GM19035 (cell line): ENCODE results near the gene GPR158.

ENCODE experiments used
- ATAC-seq: cut with Tn5 transposase; IDR thresholded peaks from one replicate; pipeline ENCODE4 v1.9.1; 2021; ENCODE audit not compliant: unreplicated experiment

The GPR158 gene

DNA sequence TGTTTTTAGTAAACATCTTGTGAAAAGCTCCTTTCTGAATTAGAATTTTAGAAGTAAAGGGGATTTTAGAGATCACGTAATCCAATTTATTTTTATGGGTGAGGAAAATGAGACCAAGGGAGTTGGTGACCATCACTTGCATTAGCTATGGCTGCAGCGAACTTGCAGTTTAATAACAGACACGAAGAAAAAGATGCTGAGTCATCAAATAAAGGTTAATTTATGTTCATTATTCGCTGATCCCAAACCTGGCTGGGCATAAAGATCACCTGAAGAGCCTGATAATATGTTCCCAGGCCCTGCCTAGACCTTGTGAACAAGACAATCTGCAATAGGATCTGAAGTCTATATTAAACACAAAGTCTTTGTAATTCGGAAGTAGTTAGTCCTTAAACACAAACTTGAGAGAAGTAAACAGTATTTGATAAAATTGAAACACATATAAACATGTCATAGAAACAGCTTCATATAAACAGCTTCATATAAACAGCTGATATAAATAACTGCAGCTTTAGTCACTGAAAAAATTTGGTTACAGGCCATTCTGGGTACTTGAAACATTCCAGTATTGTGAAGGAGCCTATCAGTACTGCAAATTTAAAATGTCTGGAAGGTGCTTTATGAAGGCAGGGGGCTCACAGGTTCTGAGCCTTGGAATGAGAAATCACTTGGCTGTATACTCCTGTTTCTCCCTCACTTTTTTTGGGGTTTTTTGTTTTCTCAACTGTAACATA, 16.5 kb downstream of the GPR158 start:
- ATAC-seq: no peak

DNA sequence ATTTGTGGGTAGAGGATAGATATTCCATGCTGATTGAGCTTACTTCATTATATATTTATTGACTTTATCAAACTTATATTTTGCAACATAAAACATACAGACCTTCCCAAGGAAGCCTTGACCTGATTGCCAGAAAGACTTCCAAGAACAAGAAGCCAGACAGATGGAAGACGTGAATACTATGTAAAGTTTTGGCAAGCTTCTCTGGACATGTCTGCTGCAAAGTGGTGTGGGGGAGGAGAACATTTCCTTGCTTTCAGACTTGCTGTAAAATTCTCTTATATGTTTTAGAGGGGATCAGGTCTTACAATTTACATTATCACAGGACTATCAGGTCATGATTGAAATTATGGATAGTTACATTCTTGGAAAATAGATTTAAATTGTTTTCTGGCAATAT, 23.4 kb downstream of the GPR158 start:
- ATAC-seq: no peak

DNA sequence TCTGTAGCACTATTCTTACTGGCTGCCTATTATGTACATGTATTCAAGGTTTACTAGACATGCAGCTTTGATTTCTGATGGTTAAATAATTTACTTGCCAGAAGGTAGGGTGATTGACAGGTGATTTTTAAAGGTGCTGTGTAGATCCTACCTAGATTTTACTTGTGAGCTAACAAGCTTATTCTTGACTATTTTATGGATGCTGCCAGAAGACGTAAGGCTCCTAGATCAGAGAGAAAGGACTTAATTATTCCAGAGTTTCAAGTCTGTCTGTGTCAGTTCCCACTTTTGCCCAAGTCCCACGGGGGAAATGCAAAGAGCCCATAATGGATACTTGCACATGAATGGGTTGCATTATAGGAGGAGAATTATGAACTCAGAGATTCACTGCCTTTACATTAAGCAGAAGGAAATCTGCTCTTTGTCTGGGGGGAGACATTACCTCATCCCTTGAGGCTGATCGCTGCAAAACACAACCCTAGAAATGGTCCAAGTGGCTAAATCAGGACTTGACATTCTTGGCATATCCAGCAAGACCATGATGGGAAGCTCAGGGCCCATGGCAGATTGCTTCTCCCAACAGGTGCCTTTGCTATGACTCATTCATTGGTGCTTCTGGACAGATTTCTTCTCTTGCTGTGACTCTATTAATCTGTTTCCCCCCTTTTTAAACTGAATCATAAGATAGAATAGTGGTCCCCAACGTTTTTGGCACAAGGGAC, 32.1 kb downstream of the GPR158 start:
- ATAC-seq: no peak

- ATAC-seq: no peak
Observed at GRCh38 chr10:25209618-25210017, 34.8 kb downstream of the GPR158 start.

DNA sequence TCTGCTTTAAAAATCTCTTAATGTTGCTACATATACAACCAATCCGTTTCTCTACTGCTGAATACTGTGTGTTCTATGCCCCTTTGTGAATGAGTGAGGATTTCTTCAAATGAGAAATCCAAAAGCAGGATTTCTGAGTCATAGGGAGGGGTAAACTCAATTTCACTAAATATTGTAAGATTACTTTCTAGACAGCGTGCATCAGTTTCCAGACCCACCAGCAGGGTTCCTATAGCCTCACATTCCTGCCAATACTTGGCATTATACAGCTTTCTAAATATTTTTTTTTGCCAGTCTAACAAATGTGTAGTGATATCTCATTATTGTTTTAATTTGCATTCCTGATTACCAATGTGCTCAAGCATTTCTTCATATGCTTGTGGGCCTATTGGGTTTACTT, 35.5 kb downstream of the GPR158 start:
- no peak for ATAC-seq

DNA sequence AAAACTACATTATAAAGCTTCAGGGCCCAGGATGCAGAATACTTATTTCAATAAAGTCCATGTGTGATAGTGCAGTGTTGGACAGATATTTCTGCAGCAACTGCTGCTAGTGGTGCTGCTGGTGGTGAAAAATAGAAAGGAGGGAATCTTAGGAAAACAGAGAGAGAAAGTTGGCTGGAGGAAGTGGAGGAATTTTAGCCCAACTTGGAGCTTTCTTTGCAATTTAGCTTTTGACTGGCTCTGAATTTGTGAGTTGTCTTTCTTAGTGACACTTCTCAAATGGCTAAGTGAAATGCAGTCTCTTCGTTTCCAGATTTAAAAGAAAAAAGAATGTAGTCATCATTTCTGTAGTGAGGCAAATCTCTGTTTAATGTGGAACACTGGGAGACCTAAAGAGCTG, 45.4 kb downstream of the GPR158 start:
- no peak for ATAC-seq

DNA sequence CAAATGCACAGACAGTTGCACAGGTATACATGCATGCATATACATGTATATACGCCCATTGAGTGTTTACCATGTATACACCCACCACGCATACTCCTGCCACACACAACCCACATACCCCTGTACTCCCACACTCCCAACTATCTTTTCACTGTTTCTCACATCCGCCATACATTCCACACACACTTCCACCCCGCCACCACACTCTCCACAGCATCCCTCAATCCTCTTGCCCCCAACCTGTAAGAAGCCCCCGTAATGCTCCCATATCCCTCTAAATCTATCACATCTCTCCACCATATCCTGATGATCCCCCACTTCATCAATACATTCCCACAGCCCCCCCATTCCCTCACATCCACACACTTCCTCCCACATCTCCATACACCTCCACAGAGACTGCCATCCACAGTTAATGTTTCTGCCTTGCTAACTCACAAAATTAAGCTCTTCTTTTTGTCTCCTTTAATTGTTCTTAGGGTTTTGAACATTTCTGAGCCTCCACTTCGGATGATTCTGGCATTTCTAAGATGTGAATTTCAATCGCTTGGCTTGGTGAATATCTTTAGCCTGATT, 47.4 kb downstream of the GPR158 start:
- no peak for ATAC-seq

DNA sequence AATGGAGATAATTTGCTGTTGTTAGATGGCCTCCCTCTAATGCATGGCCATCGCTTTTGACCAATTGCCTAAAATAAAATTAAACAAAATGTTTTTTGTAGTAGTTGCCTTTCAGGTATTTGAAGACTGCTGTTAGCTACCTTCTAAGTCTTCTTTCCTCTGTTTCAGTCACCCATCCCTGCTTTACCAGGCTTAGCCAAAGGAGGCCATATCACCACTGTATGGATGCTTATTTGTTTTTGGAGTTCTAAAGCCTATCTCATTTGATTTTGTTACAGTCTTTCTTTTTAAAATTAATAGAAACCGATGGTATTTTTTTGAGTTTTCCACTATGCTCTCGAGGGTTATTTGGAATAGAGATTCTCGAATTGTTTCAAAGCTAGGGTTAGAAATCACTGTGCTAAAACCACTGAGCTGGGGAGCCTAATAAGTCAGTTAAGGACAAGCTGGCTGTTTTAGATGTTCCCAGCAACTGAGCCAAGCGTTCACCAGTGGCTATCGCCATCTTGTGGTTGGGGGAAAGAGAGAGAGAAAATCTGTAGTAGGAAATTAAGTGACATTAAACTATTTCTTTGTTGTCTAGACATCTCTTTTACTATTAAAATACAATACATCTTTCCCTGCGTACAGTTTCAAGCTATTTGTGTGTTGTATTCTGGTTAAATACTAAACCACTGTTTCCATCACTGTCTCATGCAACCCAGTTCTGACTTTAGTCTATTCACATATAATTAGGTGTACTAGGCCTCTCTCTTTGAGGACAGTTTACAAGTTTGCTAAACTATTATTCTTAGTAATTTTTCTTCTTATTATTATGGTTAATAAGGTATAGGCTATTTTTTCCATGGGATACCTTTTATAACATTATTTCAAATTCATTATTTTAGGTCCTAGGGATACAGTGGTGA, 52.2 kb downstream of the GPR158 start:
- peak; percentile 63 for ATAC-seq

GRCh38 chr10:25231751-25232150, 57.0 kb downstream of the GPR158 start:
- no peak for ATAC-seq

DNA sequence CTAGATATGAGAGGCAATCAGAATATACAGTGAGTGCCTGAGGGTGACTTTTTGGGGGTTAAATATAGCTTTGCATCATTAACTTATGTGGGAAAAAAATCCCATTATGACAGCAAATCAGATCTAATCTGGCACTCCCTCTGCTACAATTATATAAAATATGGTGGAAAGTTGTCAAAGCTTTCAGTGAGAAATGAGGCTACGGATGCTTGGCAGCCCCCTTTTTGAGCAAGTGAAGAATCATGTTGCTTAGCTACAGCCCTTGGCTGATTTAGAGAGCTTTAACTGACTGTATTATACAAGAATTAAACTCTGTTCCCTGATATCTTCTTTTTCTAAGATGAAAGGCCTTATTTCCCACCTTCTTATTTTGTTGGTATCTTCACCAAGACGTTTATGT, 57.4 kb downstream of the GPR158 start:
- no peak for ATAC-seq

GRCh38 chr10:25245165-25245564, 70.4 kb downstream of the GPR158 start:
- no peak for ATAC-seq

GRCh38 chr10:25257646-25258045, 82.8 kb downstream of the GPR158 start:
- no peak for ATAC-seq

- no peak for ATAC-seq
Observed at GRCh38 chr10:25261110-25261509, 86.3 kb downstream of the GPR158 start.

DNA sequence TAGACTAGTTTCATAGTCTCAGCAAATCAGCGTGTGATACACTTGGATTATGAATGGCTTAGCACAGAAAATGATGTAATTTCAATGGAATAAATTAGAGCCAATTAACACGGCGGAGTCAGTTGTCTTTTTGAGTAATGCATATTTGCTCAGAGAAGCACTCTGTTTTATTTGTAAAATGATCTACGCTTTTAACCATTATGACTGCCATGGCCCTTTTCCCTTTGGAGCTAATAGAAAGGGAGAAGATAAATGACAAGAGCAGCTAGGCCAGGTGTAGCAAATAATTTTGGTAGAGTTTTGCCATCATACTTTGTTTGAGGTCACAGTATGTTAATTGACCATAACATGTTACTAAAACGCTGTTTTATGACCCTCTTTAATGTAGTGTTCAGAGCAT, 86.8 kb downstream of the GPR158 start:
- ATAC-seq: no peak

GRCh38 chr10:25263931-25264330, 89.1 kb downstream of the GPR158 start:
- ATAC-seq: no peak

- ATAC-seq: no peak
Observed at GRCh38 chr10:25278180-25278579, 103.4 kb downstream of the GPR158 start.

- ATAC-seq: no peak
Observed at GRCh38 chr10:25280076-25280475, 105.3 kb downstream of the GPR158 start.

DNA sequence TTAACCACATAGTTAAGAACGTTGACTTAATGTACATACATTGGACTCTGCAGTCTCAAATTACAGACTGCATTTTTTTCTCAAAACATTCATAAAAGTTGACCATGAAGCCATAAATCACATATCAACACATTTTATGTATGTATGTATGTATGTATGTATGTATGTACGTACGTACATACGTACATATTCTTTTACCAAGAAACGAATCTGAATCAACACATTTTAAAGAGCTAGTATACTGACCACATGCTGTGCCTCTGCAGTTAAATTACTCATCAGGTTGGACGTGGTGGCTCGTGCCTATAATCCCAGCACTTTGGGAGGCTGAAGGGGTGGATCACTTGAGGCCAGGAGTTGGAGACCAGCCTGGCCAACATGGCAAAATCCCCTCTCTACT, 105.8 kb downstream of the GPR158 start:
- no peak for ATAC-seq

DNA sequence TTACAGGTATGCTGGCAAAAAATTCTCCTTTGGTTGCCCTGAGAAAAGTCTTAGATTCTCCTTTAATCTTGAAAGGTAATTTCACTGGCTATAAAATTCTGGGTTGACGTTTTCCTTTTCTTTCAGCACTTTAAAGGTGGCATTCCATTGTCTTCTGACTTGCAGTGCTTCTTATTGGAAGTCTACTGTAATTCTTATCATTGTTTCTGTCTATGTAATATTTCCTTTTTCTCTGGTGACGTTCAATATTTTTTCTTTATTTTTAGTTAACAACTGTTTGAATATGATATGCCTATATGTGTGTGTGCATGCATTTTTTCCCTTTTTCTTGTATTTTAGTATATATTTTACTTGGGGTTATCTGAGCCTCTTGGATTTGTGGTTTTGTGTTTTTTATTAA, 111.0 kb downstream of the GPR158 start:
- ATAC-seq: no peak

- no peak for ATAC-seq
Observed at GRCh38 chr10:25288181-25288580, 113.4 kb downstream of the GPR158 start.
